Uterus (tissue), 4 donors: ENCODE data around the gene GTF3C5. TPM values are rescaled to one million over a fixed set of nuclear protein-coding genes. Genes with fewer than 3 reads are reported as not detected.
"Not testable (repeated sequence)": the region's sequence is repeated elsewhere in the genome, so short reads cannot be mapped to it uniquely, and the experiment has no call there.

Experiments
- DNase-seq, 2 donors: peaks; one replicate each; pipeline ENCODE4 v3.0.0-alpha.2; 2019 to 2020
- H3K27ac ChIP-seq, 2 donors: fragments of 200-600 bp; sonication (generic); 1 replicate in 1 of 2; 2 replicates in 1 of 2; pipeline ENCODE4 v1.5.1; 2016 to 2018
- H3K27me3 ChIP-seq, 2 donors: fragments of 200-600 bp; sonication (generic); one replicate each; pipeline ENCODE4 v1.5.1; 2018 to 2019; ENCODE audit warnings: control low read depth in 1 of 2
- H3K36me3 ChIP-seq, 2 donors: fragments of 200-600 bp; sonication (generic); one replicate each; pipeline ENCODE4 v1.5.1; 2019; ENCODE audit warnings: control low read depth in 1 of 2
- H3K4me1 ChIP-seq, 2 donors: fragments of 200-600 bp; sonication (generic); one replicate each; pipeline ENCODE4 v1.5.1; 2018 to 2019; ENCODE audit warnings: control low read depth in 1 of 2
- H3K4me3 ChIP-seq, 2 donors: fragments of 200-600 bp; sonication (generic); 1 replicate in 1 of 2; 2 replicates in 1 of 2; pipeline ENCODE4 v1.5.1; 2018 to 2019; ENCODE audit warnings: mild to moderate bottlenecking in 1 of 2
- H3K9me3 ChIP-seq, 2 donors: fragments of 200-600 bp; sonication (generic); one replicate each; pipeline ENCODE4 v1.5.1; 2019; ENCODE audit warnings: control low read depth in 1 of 2
- CTCF ChIP-seq, 4 experiments: fragments of 200-600 bp in 2 of 4; fragments of 450-650 bp in 2 of 4; sonication (generic) in 2 of 4; IDR thresholded peaks; one replicate each; pipeline ENCODE4 v1.5.1; 2016 to 2019; ENCODE audit warnings: antibody characterized with exemption in 4 of 4, mild to moderate bottlenecking in 2 of 4, moderate library complexity in 1 of 4
- POLR2A ChIP-seq, 2 donors: fragments of 450-650 bp; IDR thresholded peaks; one replicate each; pipeline ENCODE4 v1.6.1; 2016; ENCODE audit warnings: antibody characterized with exemption in 2 of 2, mild to moderate bottlenecking in 1 of 2, moderate library complexity in 1 of 2
- intact Hi-C: fragments of 100-400 bp; cut with DNase I; formaldehyde crosslinking; loops from one replicate; pipeline ENCODE4 v1.15.1; 2023; ENCODE audit warnings: low total_unique reads
- total RNA-seq, 4 donors: library from RNA; depleted of rRNA in 3 of 4; stranded (reverse); fragments of >200 nt in 3 of 4; gene quantifications; one replicate each; pipeline versions ENCODE4 v1.1.0 to v1.2.4, GENCODE V29; 2014 to 2023
- donor health status: DM: yes; HTN: yes; CAD: no.

GTF3C5 gene
- total RNA-seq, 4 donors from 2014 or later = 26.6 to 52.8 (median 37.1) TPM

DNA sequence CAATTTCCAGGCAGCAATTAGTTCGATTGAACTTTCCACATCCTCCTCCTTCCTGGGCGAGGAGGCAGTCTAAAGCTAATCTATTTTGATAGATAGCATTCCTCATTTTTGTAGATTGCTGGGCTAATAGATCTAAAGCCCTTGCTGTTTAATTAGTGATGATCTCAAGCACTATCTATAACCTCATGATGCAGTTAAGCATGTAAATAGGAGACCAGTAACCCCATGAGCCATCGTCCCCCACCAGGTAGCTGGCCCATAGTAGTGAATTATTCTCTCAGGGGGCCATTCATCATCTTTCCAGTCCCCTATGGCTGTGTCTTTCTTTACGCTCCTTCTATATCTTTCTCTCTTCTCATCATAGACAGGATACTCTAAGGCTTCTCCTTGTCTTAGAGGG lies 45.9 kb downstream of the GTF3C5 start:
- H3K4me3 ChIP-seq = no peak overlapping the region
- no peaks in the 10 kb centered on the region for H3K36me3 ChIP-seq
- no peaks in the 10 kb centered on the region for H3K9me3 ChIP-seq
- TF ChIP-seq POLR2A (IDR thresholded peaks at IDR 0.05) (no peak), CTCF (IDR thresholded peaks at IDR 0.05) (no peak)
- DNase-seq = no peak
- H3K27me3 ChIP-seq = no peaks in the 10 kb centered on the region
- intact Hi-C loops = no loop called here
- H3K27ac ChIP-seq = no peak overlapping the region
- no peaks in the 10 kb centered on the region for H3K4me1 ChIP-seq

- Histone ChIP-seq H3K27ac (no peak overlapping the region), H3K4me1 (no peaks in the 10 kb centered on the region), H3K9me3 (no peaks in the 10 kb centered on the region), H3K36me3 (no peaks in the 10 kb centered on the region), H3K4me3 (no peak overlapping the region), H3K27me3 (no peaks in the 10 kb centered on the region)
- no peak for DNase-seq
- intact Hi-C loops = no loop called here
- no peak for TF ChIP-seq POLR2A (IDR thresholded peaks at IDR 0.05)
- TF ChIP-seq CTCF (IDR thresholded peaks at IDR 0.05) = no peak
Measured at GRCh38 chr9:133078486-133078885, 47.7 kb downstream of the GTF3C5 start.

- H3K4me3 ChIP-seq = no peak overlapping the region
- H3K27me3 ChIP-seq = no peaks in the 10 kb centered on the region
- no peaks in the 10 kb centered on the region for H3K36me3 ChIP-seq
- DNase-seq = no peak
- no peaks in the 10 kb centered on the region for H3K9me3 ChIP-seq
- intact Hi-C loops = no loop called here
- no peak overlapping the region for H3K27ac ChIP-seq
- H3K4me1 ChIP-seq = no peaks in the 10 kb centered on the region
- TF ChIP-seq CTCF (IDR thresholded peaks at IDR 0.05) (no peak), POLR2A (IDR thresholded peaks at IDR 0.05) (no peak)
Measured at GRCh38 chr9:133080161-133080560, 49.4 kb downstream of the GTF3C5 start.

DNA sequence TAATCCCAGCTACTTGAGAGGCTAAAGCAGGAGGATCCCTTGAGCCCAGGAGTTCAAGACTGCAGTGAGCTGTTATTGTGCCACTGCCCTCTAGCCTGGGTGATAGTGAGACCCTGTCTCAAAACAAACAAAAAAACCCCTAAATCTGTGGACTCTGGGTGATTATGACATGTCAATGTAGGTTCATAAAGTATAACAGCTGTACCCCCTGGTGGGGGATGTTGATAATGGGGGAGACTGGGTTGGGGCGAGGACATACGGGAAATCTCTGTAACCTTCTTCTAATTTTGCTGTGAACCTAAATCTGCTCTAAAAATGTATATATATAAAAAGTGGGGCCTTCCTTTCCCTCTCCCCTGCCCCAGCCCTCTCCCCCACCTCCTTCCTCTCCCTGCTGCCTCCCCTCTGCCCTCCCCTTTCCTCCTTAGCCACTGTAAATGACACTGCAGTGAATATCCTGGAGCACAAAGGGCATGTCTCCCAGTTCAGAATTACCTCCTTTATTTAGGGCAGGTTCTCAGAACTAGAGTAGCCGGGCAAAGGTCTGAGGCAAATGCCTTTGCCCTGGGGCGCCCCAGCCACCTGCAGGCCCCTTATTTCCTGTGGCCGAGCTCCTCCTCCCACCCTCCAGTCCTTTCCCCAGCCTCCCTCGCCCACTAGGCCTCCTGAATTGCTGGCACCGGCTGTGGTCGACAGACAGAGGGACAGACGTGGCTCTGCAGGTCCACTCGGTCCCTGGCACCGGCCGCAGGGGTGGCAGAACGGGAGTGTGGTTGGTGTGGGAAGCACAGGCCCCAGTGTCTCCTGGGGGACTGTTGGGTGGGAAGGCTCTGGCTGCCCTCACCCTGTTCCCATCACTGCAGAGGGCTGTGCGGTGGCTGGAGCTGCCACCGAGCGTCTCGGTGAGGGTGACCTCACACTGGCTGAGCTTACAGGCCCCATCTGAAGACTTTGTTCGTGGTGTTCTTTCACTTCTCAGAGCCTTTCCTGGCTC lies 50.3 kb downstream of the GTF3C5 start:
- H3K27ac ChIP-seq, H3K27me3 ChIP-seq, DNase-seq, H3K4me1 ChIP-seq, H3K4me3 ChIP-seq, intact Hi-C loops, H3K9me3 ChIP-seq, H3K36me3 ChIP-seq: not testable (repeated sequence)

DNA sequence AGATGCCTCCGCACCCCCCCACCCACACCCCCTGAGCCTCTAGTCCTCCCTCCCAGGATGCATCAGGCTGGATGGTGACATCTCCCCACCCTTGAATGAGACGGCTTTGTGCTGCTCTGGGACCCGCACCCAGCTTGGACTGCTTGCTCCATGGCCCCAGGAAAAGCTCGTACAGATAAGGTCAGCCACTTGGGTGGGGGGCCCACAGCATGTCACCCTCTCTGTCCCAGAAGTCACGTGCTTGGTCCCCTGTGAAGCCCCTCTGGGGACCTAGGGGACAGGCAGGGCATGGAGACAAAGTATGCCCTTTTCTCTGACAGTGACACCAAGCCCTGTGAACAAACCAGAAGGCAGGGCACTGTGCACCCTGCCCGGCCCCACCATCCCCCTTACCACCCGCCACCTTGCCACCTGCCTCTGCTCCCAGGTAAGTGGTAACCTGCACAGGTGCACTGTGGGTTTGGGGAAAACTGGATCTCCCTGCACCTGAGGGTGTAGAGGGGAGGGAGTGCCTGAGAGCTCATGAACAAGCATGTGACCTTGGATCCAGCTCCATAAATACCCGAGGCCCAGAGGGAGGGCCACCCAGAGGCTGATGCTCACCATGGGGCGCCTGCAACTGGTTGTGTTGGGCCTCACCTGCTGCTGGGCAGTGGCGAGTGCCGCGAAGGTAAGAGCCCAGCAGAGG lies 51.3 kb downstream of the GTF3C5 start:
- DNase-seq, H3K27me3 ChIP-seq, H3K36me3 ChIP-seq, H3K27ac ChIP-seq, intact Hi-C loops, H3K4me1 ChIP-seq, H3K4me3 ChIP-seq, H3K9me3 ChIP-seq: not testable (repeated sequence)

DNA sequence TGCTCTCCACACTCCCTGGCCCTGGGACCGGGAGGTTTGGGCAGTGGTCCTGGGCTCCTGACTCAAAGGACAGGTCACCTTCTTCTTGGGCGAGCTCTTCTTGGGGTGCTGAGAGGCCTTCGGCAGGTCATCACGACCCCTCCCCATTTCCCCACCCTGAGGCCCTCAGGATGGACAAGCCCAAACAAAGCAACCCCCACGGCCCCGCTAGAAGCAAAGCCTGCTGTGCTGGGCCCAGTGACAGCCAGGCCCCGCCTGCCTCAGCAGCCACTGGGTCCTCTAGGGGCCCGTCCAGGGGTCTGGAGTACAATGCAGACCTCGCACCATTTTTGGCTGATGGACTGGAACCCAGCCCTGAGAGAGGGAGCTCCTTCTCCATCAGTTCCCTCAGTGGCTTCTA lies 52.9 kb downstream of the GTF3C5 start:
- intact Hi-C loops = not testable (repeated sequence)

DNA sequence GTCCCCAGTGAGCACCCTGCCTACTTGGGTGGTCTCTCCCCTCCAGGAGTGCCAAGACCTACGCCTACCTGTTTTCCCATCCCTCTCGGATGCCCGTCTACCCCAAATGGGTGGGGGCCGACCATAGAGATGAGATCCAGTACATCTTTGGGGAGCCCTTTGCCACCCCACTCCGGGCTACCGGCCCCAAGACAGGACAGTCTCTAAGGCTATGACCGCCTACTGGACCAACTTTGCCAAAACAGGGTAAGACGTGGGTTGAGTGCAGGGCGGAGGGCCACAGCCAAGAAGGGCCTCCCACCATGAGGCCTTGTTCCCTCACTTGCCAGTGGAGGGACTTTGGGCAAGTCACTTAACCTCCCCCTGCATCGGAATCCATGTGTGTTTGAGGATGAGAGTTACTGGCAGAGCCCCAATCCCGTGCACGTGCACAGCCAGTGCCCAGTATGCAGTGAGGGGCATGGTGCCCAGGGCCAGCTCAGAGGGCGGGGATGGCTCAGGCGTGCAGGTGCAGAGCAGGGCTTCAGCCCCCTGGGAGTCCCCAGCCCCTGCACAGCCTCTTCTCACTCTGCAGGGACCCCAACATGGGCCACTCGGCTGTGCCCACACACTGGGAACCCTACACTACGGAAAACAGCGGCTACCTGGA lies 55.5 kb downstream of the GTF3C5 start:
- H3K36me3 ChIP-seq, H3K4me3 ChIP-seq, H3K4me1 ChIP-seq, DNase-seq, H3K27ac ChIP-seq, H3K27me3 ChIP-seq, H3K9me3 ChIP-seq, intact Hi-C loops: not testable (repeated sequence)

More for the DNA sequence above, 52.9 kb downstream of the GTF3C5 start:
- not testable (repeated sequence) for H3K27me3 ChIP-seq, H3K9me3 ChIP-seq, H3K36me3 ChIP-seq, H3K4me1 ChIP-seq, H3K4me3 ChIP-seq, H3K27ac ChIP-seq, DNase-seq
